Ovary (tissue), 3 donors: ENCODE results near the gene SKI.

Experiments used
- CTCF ChIP-seq, 3 donors: fragments of 450-650 bp in 2 of 3; fragments of 200-600 bp in 1 of 3; IDR thresholded peaks; one replicate each; pipeline versions ENCODE4 v1.5.1 to v1.8.0; 2016 to 2022; ENCODE audit warnings: antibody characterized with exemption in 3 of 3, mild to moderate bottlenecking in 1 of 3
- POLR2A ChIP-seq: fragments of 450-650 bp; IDR thresholded peaks from one replicate; pipeline ENCODE4 v1.6.1; 2017; ENCODE audit warnings: antibody characterized with exemption, mild to moderate bottlenecking, moderate library complexity
- donor health status: DM: no; HTN: no; CAD: no.

- TF ChIP-seq POLR2A (no peak), CTCF (IDR thresholded peaks at IDR 0.05) (no peak)
These were observed 78.2 kb downstream of the SKI start for GRCh38 chr1:2306151-2306978.
